ENCODE measurements around the gene GRM1. TPM values are rescaled to one million over a fixed set of nuclear protein-coding genes. Genes with fewer than 3 reads are reported as not detected.

The GRM1 gene
- total and polyA plus RNA-seq, 2 of the 4 experiments (the other 2 are of a cell fraction) = not detected

DNA sequence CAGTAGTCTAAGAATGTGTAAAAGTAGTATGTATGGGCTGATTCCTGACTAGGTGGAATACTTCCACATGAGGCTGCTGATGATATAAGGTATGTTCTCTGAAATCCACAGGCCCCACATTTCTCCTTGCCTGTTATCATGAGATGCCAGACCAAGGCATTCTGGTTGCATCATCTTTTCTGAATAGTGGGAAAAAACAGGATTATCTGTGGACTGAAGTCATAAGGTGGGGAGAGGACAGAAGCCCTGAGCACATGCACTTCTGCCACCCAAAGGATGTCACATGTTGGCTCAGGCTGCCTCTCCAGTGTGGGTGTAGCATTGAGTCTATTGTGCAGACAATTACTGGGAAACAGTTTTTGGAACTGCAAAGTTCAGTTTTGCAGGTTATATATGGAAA, 330.3 kb downstream of the GRM1 start:
- no peak overlapping the region for H3K14ac ChIP-seq (replicated peaks; ENCODE audit: low read depth, low read length)
- H3K36me3 ChIP-seq (ENCODE audit: control insufficient read depth, insufficient read depth, low read length) = no peaks in the 10 kb centered on the region
- H2AK9ac ChIP-seq (replicated peaks; ENCODE audit: low read depth, low read length, poor library complexity) = no peak overlapping the region
- 0 out of 2 replicates have a peak, but pooled peaks cover 2% of the 10 kb centered on the region for H3K9me1 ChIP-seq (ENCODE audit: insufficient read depth, low read length)
- no peak overlapping the region for H3K27ac ChIP-seq (ENCODE audit: insufficient read depth, low read length)
- H3K18ac ChIP-seq (ENCODE audit: low read depth, low read length) = no peak overlapping the region
- no peaks in the 10 kb centered on the region for H3K27me3 ChIP-seq (ENCODE audit: control insufficient read depth, insufficient read depth, low read length)
- H2BK15ac ChIP-seq (ENCODE audit: low read depth, low read length) = no peak overlapping the region
- H3K79me1 ChIP-seq (ENCODE audit: low read depth in 1 of 2, low read length in 2 of 2) = no peaks in the 10 kb centered on the region
- H3K56ac ChIP-seq (ENCODE audit: extremely low read depth, insufficient read depth, low read length) = no peak overlapping the region
- no peak overlapping the region for H4K91ac ChIP-seq (ENCODE audit: insufficient read depth, low read depth, low read length)
- H3K4me2 ChIP-seq (ENCODE audit: low read depth, low read length) = no peak overlapping the region
- no peak overlapping the region for H2BK120ac ChIP-seq (ENCODE audit: low read depth, low read length)
- H4K20me1 ChIP-seq (ENCODE audit: insufficient read depth, low read length) = no peaks in the 10 kb centered on the region
- no peak overlapping the region for H3K23ac ChIP-seq (ENCODE audit: low read depth, low read length)
- ChIA-PET POLR2A (ENCODE audit: unreplicated experiment) (no interaction called here), CTCF (no interaction called here)
- H4K8ac ChIP-seq (ENCODE audit: low read depth in 2 of 2, low read length in 2 of 2) = no peak overlapping the region
- intact Hi-C loops (cut with micrococcal nuclease) (no loop called here), dilution Hi-C loops (cut with HindIII; ENCODE audit: low sequenced_read_pairs, unreplicated experiment) (no loop called here), in situ Hi-C loops (cut with MboI; ENCODE audit: low sequenced_read_pairs) (no loop called here)
- no peak overlapping the region for H2AFZ ChIP-seq (replicated peaks; ENCODE audit: low read length, poor library complexity)
- ATAC-seq (ENCODE audit: low read depth) (no peak), DNase-seq (no peak)
- no TSS peak for BruUV-seq (replicated peaks)
- no peaks in the 10 kb centered on the region for H3K4me1 ChIP-seq (ENCODE audit: control insufficient read depth, insufficient read depth, low read length)
- no peak overlapping the region for H2AK5ac ChIP-seq (ENCODE audit: low read depth, low read length)
- H3K4ac ChIP-seq (ENCODE audit: low read depth, low read length) = no peak overlapping the region
- TF ChIP-seq MAZ (IDR thresholded peaks at IDR 0.05; ENCODE audit: borderline replicate concordance, low read depth, low read length) (no peak), RAD21 (IDR thresholded peaks at IDR 0.05; ENCODE audit: low read length) (no peak), CHD1 (IDR thresholded peaks at IDR 0.05; ENCODE audit: low read depth, low read length) (no peak), CEBPB (IDR thresholded peaks at IDR 0.05; ENCODE audit: low read depth, low read length) (no peak), SMC3 (IDR thresholded peaks at IDR 0.05; ENCODE audit: low read depth, low read length) (no peak), POLR2A (IDR thresholded peaks at IDR 0.05; ENCODE audit: low read depth, low read length) (no peak), NFE2L2 (IDR thresholded peaks at IDR 0.05; ENCODE audit: low read depth, low read length) (no peak)
- TF ChIP-seq, protein P1, sequence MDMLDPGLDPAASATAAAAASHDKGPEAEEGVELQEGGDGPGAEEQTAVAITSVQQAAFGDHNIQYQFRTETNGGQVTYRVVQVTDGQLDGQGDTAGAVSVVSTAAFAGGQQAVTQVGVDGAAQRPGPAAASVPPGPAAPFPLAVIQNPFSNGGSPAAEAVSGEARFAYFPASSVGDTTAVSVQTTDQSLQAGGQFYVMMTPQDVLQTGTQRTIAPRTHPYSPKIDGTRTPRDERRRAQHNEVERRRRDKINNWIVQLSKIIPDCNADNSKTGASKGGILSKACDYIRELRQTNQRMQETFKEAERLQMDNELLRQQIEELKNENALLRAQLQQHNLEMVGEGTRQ (IDR thresholded peaks at IDR 0.05; ENCODE audit: low read depth, low read length) = no peak
- TF ChIP-seq, protein P2, sequence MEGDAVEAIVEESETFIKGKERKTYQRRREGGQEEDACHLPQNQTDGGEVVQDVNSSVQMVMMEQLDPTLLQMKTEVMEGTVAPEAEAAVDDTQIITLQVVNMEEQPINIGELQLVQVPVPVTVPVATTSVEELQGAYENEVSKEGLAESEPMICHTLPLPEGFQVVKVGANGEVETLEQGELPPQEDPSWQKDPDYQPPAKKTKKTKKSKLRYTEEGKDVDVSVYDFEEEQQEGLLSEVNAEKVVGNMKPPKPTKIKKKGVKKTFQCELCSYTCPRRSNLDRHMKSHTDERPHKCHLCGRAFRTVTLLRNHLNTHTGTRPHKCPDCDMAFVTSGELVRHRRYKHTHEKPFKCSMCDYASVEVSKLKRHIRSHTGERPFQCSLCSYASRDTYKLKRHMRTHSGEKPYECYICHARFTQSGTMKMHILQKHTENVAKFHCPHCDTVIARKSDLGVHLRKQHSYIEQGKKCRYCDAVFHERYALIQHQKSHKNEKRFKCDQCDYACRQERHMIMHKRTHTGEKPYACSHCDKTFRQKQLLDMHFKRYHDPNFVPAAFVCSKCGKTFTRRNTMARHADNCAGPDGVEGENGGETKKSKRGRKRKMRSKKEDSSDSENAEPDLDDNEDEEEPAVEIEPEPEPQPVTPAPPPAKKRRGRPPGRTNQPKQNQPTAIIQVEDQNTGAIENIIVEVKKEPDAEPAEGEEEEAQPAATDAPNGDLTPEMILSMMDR (conservative IDR thresholded peaks at IDR 0.05; ENCODE audit: low read depth, low read length) = no peak
- no peak overlapping the region for H2BK5ac ChIP-seq (ENCODE audit: low read depth, low read length, poor library complexity, severe bottlenecking)
- H2BK20ac ChIP-seq (ENCODE audit: low read depth, low read length) = no peak overlapping the region
- no peak overlapping the region for H3K9ac ChIP-seq (ENCODE audit: low read depth, low read length)
- no peak overlapping the region for H3K4me3 ChIP-seq (ENCODE audit: insufficient read depth, low read depth, low read length)
- H4K5ac ChIP-seq (ENCODE audit: low read depth, low read length) = no peak overlapping the region
- no peaks in the 10 kb centered on the region for H3K9me3 ChIP-seq (ENCODE audit: control insufficient read depth, insufficient read depth, low read length)

All from IMR-90 (cell line).